K562 (cell line): ENCODE data around the gene FOXJ1. TPM values are rescaled to one million over a fixed set of nuclear protein-coding genes. Genes with fewer than 3 reads are reported as not detected.

ENCODE experiments used
- ARID4B ChIP-seq: sonication (generic); formaldehyde crosslinking; IDR thresholded peaks from 2 replicates; pipeline ENCODE4 v1.8.0; 2022; ENCODE audit warnings: mild to moderate bottlenecking, missing genetic modification reagents
- CHAMP1 ChIP-seq: fragments of 450-650 bp; IDR thresholded peaks from 2 replicates; pipeline ENCODE4 v1.6.1; 2016; ENCODE audit warnings: mild to moderate bottlenecking
- ELK1 ChIP-seq: sonication (generic); formaldehyde crosslinking; IDR thresholded peaks from 2 replicates; pipeline ENCODE4 v1.8.1; 2022; ENCODE audit warnings: missing genetic modification reagents
- ERF ChIP-seq: fragments of 450-650 bp; formaldehyde crosslinking; IDR thresholded peaks from 2 replicates; pipeline ENCODE4 v1.4.0; 2020; ENCODE audit warnings: mild to moderate bottlenecking, mixed read lengths
- FOXA3 ChIP-seq, 2 experiments: fragments of 450-650 bp in 1 of 2; sonication (generic) in 1 of 2; formaldehyde crosslinking; IDR thresholded peaks in 1 of 2; conservative IDR thresholded peaks in 1 of 2; 2 replicates each; pipeline versions ENCODE4 v1.4.0 to v1.8.0; 2020 to 2022; ENCODE audit warnings: mild to moderate bottlenecking in 2 of 2, missing genetic modification reagents in 1 of 2
- ZNF77 ChIP-seq: fragments of 250-450 bp; sonication (Bioruptor Pico); IDR thresholded peaks from 2 replicates; pipeline ENCODE4 v1.5.0; 2020
- polyA plus RNA-seq, 8 experiments: library from polyadenylated mRNA; depleted of rRNA in 4 of 8; stranded (reverse) in 5 of 8; unstranded in 3 of 8; fragments of >200 nt; fragmentation: Nextera tagmentation in 2 of 8; fragmentation: Illumina TruSeq in 1 of 8; extraction: Ambion mirVana in 2 of 8; extraction: Trizol in 1 of 8; gene quantifications; 2 replicates each; pipeline versions ENCODE4 v1.2.1 to v1.2.3, GENCODE V29; 2011 to 2014; ENCODE audit warnings: inconsistent platforms in 1 of 8, missing spikeins in 1 of 8
- total RNA-seq, 7 experiments: library from RNA; depleted of rRNA in 6 of 7; stranded (reverse); fragments of >200 nt in 6 of 7; fragmentation: Illumina TruSeq in 2 of 7; extraction: Trizol in 2 of 7; gene quantifications; 2 replicates each; pipeline versions ENCODE4 v1.2.1 to v1.2.3, GENCODE V29; 2011 to 2021; ENCODE audit warnings: low replicate concordance in 1 of 7

FOXJ1 gene
- total and polyA plus RNA-seq, 9 of the 15 experiments (the other 6 are each of a cell fraction or from before 2014, with no cell fraction given) = 0.07 TPM; not detected in 8

- TF ChIP-seq FOXA3 (CRISPR knock-in tag; conservative IDR thresholded peaks at IDR 0.05 in 1 of 2, IDR thresholded peaks at IDR 0.05 in 1 of 2) (no peak), ELK1 (CRISPR knock-in tag) (no peak), ZNF77 (CRISPR knock-in tag) (no peak), ARID4B (CRISPR knock-in tag) (no peak), CHAMP1 (no peak), ERF (no peak)
Measured at GRCh38 chr17:76164331-76164730, 23.3 kb upstream of the FOXJ1 start (continued).
